ENCODE results near the gene DR1. TPM values are rescaled to one million over a fixed set of nuclear protein-coding genes. Genes with fewer than 3 reads are reported as not detected.

DR1 gene
- total and polyA plus RNA-seq, 2 of the 4 experiments (the other 2 are of a cell fraction), result 27.1 to 39.4 TPM

GRCh38 chr1:93344484-93344883 is 1.2 kb upstream of the DR1 start:
- Histone ChIP-seq H4K8ac (ENCODE audit: low read depth in 2 of 2, low read length in 2 of 2) (peak overlapping the region in 1 of 2 experiments; percentile 44; a peak in 1 of 4 replicates), H4K91ac (ENCODE audit: insufficient read depth, low read depth, low read length) (no peak overlapping the region), H2BK5ac (ENCODE audit: low read depth, low read length, poor library complexity, severe bottlenecking) (no peak overlapping the region), H3K14ac (replicated peaks; ENCODE audit: low read depth, low read length) (no peak overlapping the region; the same call in 1 of the 2 replicates), H3K9me1 (ENCODE audit: insufficient read depth, low read length) (peaks cover 3% of the 10 kb centered on the region; the same call in 1 of the 2 replicates), H3K4me2 (ENCODE audit: low read depth, low read length) (peak overlapping the region; percentile 39; the same call in 1 of the 2 replicates), H3K9me3 (ENCODE audit: control insufficient read depth, insufficient read depth, low read length) (no peaks in the 10 kb centered on the region), H3K27ac (ENCODE audit: insufficient read depth, low read length) (no peak overlapping the region; the same call in 1 of the 2 replicates), H2BK20ac (ENCODE audit: low read depth, low read length) (no peak overlapping the region), H2AK9ac (replicated peaks; ENCODE audit: low read depth, low read length, poor library complexity) (no peak overlapping the region), H2AK5ac (ENCODE audit: low read depth, low read length) (no peak overlapping the region), H3K79me1 (ENCODE audit: low read depth in 1 of 2, low read length in 2 of 2) (peaks cover 14 to 40% of the 10 kb centered on the region in 2 experiments), H4K5ac (ENCODE audit: low read depth, low read length) (peak overlapping the region; percentile 44; the same call in 1 of the 2 replicates), H3K9ac (ENCODE audit: low read depth, low read length) (no peak overlapping the region), H3K4me1 (ENCODE audit: control insufficient read depth, insufficient read depth, low read length) (peaks cover 4% of the 10 kb centered on the region; the same call in 1 of the 2 replicates), H3K36me3 (ENCODE audit: control insufficient read depth, insufficient read depth, low read length) (no peaks in the 10 kb centered on the region), H3K4ac (ENCODE audit: low read depth, low read length) (peak overlapping the region; percentile 60; the same call in 1 of the 2 replicates), H2BK15ac (ENCODE audit: low read depth, low read length) (no peak overlapping the region), H3K18ac (ENCODE audit: low read depth, low read length) (no peak overlapping the region), H2BK120ac (ENCODE audit: low read depth, low read length) (no peak overlapping the region), H3K23ac (ENCODE audit: low read depth, low read length) (no peak overlapping the region), H4K20me1 (ENCODE audit: insufficient read depth, low read length) (peaks cover 21% of the 10 kb centered on the region; the same call in 1 of the 2 replicates), H2AFZ (replicated peaks; ENCODE audit: low read length, poor library complexity) (no peak overlapping the region), H3K4me3 (ENCODE audit: insufficient read depth, low read depth, low read length) (no peak overlapping the region), H3K56ac (ENCODE audit: extremely low read depth, insufficient read depth, low read length) (no peak overlapping the region), H3K27me3 (ENCODE audit: control insufficient read depth, insufficient read depth, low read length) (no peaks in the 10 kb centered on the region)
- ChIA-PET POLR2A (ENCODE audit: unreplicated experiment) (interaction anchor here (0.7 to 1.4 kb wide), 6 partner anchors 10 to 209 kb away, joined by 3 to 10 read pairs (median 4); no protein-coding TSS in a partner anchor), CTCF (interaction anchor here (0.7 kb wide), 1 partner anchor 40 kb away, joined by 3 read pairs; no protein-coding TSS in a partner anchor)
- no TSS peak for BruUV-seq (replicated peaks)
- dilution Hi-C loops (cut with HindIII; ENCODE audit: low sequenced_read_pairs, unreplicated experiment) (no loop called here), in situ Hi-C loops (cut with MboI; ENCODE audit: low sequenced_read_pairs) (no loop called here), intact Hi-C loops (cut with micrococcal nuclease) (no loop called here)
- no CpG with 5 or more reads among the region's 6 CpGs for WGBS, 2 experiments (ENCODE audit: extremely low coverage in 2 of 2, insufficient read length in 1 of 2)
- no peak for DNase-seq
- TF ChIP-seq MAZ (IDR thresholded peaks at IDR 0.05; ENCODE audit: borderline replicate concordance, low read depth, low read length), result no peak
- TF ChIP-seq SMC3 (IDR thresholded peaks at IDR 0.05; ENCODE audit: low read depth, low read length), result no peak
- no peak for TF ChIP-seq CEBPB (IDR thresholded peaks at IDR 0.05; ENCODE audit: low read depth, low read length)
- TF ChIP-seq BHLHE40 (IDR thresholded peaks at IDR 0.05; ENCODE audit: low read depth, low read length), result no peak
- TF ChIP-seq NFE2L2 (IDR thresholded peaks at IDR 0.05; ENCODE audit: low read depth, low read length), result no peak
- ATAC-seq (ENCODE audit: low read depth), result no peak
